GM23338 (cell line): ENCODE results near the gene MLST8.

Experiments
- CTCF ChIP-seq, 2 experiments: fragments of 200-600 bp in 1 of 2; sonication (generic) in 1 of 2; conservative IDR thresholded peaks; 2 replicates each; pipeline versions ENCODE4 v1.5.1 to v1.6.1; 2016 to 2017; ENCODE audit warnings: antibody characterized with exemption in 2 of 2, low read depth in 2 of 2, mild to moderate bottlenecking in 2 of 2, moderate library complexity in 1 of 2
- EZH2 ChIP-seq: fragments of 200-600 bp; sonication (generic); IDR thresholded peaks from one replicate; pipeline ENCODE4 v1.8.0; 2017; ENCODE audit warnings: antibody characterized with exemption, mild to moderate bottlenecking, low read depth; ENCODE audit not compliant: unreplicated experiment
- EZH2phosphoT487 ChIP-seq: fragments of 200-600 bp; sonication (generic); IDR thresholded peaks from one replicate; pipeline ENCODE4 v1.8.1; 2018; ENCODE audit warnings: antibody characterized with exemption; ENCODE audit not compliant: unreplicated experiment
- POLR2AphosphoS5 ChIP-seq: IDR thresholded peaks from 2 replicates; pipeline ENCODE4 v1.6.1; 2016; ENCODE audit warnings: antibody characterized with exemption, low read depth
- REST ChIP-seq: IDR thresholded peaks from one replicate; pipeline ENCODE4 v1.6.1; 2018; ENCODE audit warnings: antibody characterized with exemption; ENCODE audit not compliant: unreplicated experiment
- STAT1 ChIP-seq: IDR thresholded peaks from one replicate; pipeline ENCODE4 v1.6.1; 2016; ENCODE audit warnings: antibody characterized with exemption; ENCODE audit not compliant: unreplicated experiment

GRCh38 chr16:2257726-2258125 is 52.5 kb downstream of the MLST8 start:
- TF ChIP-seq CTCF (conservative IDR thresholded peaks at IDR 0.05; ENCODE audit: low read depth in 2 of 2) (no peak), STAT1 (no peak), EZH2 (no peak), POLR2AphosphoS5 (no peak), REST (no peak), EZH2phosphoT487 (no peak)
